NCI-H1417 (cell line): Measurements from ENCODE around the gene DAD1.

Experiments
- DNase-seq, 3 experiments: peaks; one replicate each; lab custom pipeline; 2025; lab: John Stamatoyannopoulos, UW

DAD1 gene

DNA sequence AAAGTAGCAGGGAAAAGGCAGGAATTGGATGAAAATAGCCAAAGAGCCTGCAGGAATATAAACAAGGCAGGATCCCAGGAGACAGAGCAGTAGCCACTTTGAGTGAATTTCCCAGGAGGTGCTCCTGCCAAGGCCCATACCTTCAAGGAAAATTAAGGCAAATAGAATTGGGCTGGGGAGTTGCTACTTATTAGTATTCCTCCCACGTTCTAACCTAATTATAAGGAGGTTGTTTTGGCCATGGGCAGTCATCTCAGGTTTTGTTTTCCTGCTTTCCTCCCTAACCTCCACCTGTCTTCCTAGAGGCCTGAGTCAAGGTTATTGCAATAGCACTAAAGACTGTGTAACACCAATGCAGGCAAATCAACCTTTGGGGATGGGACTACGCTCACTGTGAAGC lies 73.1 kb downstream of the DAD1 start:
- DNase-seq = peak in 1 of 3 experiments; percentile 79
